GM21367 (cell line): ENCODE data around the gene KATNAL2.

ENCODE experiments used
- ATAC-seq: cut with Tn5 transposase; IDR thresholded peaks from one replicate; pipeline ENCODE4 v1.9.1; 2021; ENCODE audit not compliant: unreplicated experiment

The KATNAL2 gene

DNA sequence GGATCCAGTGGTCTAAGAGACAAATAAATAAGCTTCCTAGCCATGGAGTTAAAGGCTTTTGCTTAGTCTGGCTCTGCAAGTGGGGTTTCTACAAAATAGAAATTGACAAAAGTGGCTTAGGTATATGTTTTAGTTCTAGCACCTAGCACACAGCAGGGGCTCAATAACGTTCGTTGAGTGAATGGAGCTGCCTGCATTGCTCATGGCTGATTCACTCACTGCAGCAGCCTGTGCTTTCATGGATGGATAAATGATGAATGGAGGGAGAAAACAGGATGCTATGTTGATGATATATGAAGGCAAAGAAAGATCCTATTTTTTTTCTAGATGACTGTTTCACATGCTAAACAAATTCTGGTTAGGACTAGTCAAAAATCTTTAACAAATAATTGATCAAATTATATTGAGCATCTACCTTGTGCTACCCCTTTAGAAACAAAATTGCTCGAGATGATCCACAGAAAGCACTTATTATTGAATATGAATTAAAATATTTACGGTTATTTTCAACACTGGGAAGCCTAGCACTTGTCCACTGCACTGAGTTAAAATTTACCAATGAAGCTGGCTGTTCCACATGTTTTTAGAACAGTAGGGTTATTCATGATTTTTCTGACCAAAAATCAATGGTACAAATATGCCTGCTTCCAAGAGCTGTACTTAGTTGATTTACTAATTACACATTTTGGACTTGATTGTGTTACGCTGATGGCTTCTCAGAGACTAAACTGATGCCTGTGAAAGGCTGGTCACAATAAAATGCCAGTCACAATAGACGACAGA is 193.3 kb downstream of the KATNAL2 start:
- no peak for ATAC-seq

DNA sequence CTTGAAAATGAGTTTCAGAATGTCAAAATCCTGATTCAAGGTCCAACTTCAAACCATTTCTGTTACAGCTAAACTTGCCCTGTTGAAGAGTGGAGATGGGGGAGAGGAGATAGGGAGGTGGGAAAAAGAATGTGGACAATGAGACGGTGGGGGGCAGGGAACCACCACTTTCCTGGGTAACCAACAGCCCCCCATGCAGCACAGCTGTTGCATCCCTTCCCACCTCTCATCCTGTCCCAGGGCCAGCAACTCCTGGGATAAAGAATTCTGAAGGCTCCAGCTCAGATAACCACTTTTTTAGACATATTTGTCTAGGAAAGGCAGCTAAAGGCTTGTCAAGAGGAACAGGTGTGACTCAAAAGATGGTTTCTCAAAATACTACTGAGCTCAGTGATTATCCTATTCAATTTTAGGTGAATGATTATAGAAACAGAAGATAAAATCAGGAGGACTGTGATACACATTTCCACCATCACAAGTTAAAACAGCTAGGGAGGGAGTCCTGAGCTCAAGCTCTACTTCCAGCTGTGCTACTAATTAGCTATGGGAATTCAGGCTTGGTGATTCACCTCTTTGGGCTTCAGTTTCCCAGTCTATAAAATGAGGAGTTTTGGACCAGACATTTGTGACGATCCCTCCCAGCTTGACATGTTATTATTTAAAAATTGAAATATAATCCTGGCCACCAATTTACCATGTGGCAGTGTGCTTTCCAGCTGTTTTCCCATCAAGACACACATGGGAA is 196.6 kb downstream of the KATNAL2 start:
- no peak for ATAC-seq

DNA sequence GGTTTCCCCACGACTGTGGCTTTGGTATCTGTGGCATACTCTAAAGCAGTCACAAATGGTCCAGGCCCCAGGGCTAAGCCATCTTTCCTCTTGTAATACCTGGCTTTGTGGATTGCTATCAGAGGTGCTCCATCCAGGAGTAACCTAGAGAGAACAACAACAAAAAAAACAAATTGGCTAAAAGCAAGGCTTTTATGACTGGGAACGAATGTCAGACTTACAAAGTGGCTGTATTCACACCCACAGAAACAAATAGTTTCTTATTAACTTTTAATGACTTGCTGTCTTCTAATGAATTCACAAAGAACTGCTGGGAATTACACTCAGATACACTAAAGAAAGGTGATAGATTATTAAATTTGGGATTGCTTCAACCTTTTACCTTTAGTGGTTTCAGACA is 197.8 kb downstream of the KATNAL2 start:
- ATAC-seq, result no peak

DNA sequence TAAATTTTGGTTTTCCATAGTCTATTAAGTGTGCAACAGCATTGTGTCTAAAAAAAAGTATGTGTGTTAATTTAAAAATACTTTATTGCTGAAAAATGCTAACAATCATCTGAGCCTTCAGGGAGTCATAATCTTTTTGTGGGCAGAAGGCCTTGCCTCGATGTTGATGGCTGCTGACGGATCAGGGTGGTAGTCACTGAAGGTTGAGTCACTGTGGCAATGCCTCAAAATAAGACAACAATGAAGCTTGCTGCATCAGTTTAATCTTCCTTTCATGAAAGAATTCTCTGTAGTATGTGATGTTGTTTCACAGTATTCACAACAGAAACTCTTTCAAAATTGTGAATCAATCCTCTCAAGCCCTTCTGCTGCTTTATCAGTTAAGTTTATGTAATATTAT is 201.6 kb downstream of the KATNAL2 start:
- no peak for ATAC-seq

DNA sequence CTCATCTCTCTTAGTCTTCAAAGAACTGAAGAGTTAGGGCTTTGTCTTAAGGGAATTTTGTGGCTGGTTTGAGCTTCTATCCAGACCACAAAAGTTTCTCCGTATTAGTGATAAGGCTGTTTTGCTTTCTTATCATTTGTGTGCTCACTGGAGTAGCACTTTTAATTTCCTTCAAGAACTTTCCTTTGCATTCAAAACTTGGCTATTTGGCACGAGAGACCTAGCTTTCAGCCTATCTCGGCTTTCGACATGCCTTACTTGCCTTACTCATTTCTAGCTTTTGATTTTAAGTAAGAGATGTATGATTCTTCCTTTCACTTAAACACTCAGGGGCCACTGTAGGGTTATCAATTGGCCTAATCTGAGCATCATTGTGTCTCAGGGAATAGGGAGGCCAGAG is 203.0 kb downstream of the KATNAL2 start:
- ATAC-seq, result no peak

DNA sequence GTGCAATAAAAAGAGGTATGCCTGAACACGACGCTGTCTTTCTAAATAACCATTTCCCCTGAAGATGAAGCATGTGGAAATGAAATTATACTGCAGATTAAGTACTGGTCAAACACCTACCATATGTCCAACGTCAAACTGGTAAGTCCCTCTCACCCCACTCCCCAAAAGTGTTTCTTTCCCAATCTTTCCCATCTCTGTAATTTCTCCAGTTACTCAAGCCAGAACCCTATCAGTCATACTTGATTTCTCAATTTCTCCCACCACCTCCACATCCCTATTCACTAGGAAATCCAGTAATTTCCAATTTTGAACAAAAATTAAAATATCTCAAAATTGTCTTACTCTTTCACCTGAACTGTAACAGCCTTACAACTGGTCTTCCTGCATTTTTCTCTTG is 203.7 kb downstream of the KATNAL2 start:
- no peak for ATAC-seq

DNA sequence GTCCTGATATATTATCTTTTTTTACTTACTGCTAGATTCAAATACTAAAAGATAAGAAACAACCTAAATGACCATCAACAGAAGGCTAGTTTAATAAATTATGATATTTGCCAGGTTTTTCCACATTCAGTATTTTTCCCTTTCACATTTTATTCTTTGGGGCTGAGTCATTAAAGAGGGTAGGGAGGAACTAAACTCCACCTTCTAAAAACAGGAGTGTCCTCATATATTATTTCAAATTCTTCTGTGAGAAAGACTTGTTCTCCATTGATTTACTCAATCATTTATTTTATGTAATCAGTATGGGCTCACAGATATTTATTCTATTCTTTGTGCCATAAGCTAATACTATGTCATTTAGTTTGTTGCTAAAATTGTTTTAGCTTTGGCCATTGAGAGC is 223.9 kb downstream of the KATNAL2 start:
- ATAC-seq, result no peak

DNA sequence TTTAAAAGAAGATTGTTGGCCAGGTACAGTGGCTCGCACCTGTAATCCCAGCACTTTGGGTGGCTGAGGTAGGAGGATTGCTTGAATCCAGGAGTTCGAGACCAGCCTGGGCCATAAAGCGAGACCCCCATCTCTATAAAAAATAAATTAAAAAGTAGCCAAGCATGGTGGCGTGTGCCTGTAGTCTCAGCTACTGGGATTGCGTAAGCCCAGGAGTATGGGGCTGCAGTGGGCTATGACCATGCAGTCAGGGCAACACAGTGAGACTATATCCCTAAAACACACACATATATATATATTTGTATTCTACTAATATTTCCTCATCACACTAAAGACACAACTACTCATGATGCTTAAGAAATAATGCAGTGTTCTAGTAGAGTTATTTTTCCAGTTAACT is 225.8 kb downstream of the KATNAL2 start:
- ATAC-seq, result no peak

DNA sequence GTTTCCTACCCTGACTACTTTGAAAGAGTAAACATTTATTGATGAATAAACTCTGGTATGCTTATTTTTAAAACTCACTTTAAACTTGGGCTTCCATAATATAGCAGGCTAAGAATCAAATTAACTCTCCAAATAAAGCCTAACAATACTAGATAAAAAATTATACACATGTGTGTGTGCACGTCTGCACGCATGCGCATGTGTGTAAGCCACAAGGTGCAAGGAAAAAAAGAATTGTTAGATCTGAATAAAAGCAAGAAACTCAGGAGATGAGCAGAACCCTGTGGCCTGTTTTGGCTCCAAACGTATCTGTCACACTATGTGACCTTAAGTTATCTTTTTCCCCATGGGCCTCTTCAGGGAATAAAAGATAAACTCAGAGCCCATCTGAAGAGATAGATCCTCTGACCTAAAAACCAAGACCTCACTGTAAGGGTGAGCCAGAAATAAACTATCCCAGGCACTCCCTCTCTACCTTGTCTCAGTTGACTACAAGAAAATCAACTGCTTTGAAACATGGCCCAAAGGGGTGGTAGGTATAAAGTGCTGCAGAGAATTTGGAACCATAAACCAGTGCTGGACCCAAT is 226.6 kb downstream of the KATNAL2 start:
- ATAC-seq, result no peak

DNA sequence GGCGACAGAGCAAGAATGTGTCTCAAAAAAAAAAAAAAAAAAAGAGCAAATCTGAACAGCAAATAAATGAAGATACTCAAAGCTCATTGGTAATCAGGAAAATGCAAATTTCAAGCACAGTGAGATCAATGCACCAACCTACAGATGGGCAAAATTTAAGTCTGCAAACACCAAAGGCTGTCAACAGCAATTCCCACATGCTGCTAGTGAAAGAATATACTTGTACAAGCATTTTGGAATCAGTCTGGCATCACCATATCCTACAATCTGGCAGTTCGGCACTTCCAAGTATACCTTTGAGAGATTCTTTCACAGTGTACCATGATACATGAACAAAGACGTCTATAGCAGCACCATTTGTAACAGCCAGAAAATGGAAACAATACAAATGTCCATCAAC is 228.8 kb downstream of the KATNAL2 start:
- no peak for ATAC-seq

DNA sequence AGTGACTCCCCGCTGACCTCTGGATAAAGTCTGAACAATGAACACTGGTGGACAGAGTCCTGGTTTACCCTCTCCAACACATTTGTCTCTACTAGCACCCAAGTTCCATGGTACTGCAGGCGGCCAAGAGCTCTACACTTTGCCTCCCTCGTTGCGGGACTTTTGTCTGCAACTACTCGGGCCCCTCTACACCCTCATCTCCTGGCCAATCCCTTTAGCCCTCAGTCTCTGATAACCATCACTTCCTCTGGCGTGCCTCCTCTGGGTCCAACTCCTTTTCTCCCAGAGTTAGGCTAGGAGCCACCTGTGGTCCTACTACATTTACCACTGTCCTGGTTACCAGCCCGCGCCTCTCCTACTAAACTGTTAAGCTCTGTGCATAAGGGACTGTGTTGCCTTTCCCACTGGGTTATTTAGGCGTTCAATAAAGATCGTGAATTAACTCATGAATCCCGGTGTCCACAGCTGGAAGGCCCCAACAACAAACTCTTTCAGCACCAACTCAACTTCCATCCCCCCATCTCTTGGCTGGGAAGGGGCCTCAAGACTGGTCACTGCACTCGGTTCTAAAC is 232.1 kb downstream of the KATNAL2 start:
- ATAC-seq, result no peak

DNA sequence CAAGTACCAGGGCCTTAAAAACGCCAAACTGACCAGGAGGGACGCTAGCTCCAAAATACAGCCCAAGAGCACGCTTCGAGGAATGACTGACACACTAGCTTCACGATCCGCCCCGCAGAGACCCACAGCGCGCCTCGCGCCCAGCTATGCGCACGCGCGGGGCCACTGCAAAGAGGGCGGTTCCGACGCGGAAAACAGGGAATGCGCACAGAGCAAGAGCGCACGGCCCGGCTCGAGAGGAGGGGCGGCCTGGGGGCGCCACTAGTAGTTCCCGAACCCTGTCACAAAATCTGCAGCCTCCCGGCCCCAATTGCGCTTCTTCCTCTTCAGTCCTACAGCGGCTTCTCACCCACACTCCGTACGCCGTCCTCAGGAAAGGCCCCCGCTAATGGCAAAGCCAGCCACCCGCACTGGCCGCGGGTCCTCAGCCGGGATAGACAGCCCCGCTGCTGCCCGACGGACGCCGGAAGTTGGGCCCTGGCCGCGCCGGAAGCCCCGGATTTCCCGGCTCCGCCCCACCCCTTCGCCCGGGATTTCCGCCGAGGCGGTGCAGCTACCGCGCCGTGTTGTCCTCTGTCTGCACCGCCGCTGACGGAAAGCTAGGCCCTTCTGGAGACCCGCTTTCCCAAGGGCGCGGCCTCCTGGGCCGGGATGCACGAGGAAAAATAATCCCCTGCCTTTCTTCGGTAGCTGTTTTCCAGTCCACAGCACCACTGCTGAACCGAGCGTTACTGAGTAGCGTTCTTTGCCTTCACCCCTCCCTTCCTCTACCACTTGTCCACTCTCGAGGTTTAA is 232.8 kb downstream of the KATNAL2 start, which contains the start of gene HDHD2:
HDHD2 (minus strand) TSS at position 472 of the 795 bp plus-strand sequence. CDS start 14,061 bp downstream, outside the sequence.
- peak; percentile 83 for ATAC-seq

DNA sequence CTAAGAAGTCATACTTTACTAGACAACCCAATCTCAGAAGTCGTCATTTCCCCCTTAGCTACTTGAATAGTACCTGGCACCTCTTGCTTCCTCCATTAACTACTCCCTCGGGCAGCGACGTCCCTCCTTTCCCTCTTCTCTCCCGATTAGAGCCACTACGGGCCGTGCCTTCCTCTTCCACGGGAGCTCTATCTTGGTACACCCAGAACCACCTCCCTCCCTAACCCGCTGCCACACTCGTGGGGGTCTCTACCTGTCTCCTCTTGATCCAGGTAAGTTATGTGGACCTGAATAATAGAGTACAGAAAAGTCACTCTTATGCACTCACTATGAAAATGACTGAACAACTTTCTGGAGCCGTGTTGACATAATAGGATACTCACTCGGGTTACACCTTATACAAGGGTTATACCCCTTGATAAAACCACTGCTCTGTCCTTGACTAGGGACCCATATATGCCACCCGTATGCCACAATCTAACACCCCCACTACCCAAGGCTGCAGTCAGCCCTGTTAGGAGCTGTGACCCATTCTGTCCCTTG is 233.5 kb downstream of the KATNAL2 start:
- peak; percentile 5 for ATAC-seq

DNA sequence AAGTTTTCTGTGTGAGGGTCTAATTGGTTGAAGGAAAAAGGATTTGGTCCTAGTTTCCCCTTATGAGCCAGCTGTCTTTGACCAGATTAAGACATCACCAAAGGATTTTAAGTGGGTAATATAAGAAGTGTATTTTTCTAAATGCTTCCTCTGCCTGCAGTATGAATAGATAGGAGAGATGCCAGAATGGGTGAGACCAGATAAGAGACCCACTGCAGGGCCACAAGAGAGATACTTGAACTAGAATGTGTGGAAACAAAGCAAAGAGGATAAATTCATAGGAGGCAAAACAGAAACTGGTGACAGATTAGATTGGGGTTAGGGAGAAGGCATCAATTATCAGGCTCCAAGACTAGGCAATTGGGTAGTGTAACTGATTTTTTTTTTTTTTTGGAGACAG is 234.0 kb downstream of the KATNAL2 start:
- no peak for ATAC-seq
